CD4-positive, alpha-beta T cell treated with Interleukin-1 beta for 1 hour (primary cell): Measurements from ENCODE around the gene BAIAP2.

Experiments used
- DNase-seq, 2 donors: peaks; one replicate each; pipeline ENCODE4 v3.0.0-alpha.2; 2020 to 2022

The BAIAP2 gene

DNA sequence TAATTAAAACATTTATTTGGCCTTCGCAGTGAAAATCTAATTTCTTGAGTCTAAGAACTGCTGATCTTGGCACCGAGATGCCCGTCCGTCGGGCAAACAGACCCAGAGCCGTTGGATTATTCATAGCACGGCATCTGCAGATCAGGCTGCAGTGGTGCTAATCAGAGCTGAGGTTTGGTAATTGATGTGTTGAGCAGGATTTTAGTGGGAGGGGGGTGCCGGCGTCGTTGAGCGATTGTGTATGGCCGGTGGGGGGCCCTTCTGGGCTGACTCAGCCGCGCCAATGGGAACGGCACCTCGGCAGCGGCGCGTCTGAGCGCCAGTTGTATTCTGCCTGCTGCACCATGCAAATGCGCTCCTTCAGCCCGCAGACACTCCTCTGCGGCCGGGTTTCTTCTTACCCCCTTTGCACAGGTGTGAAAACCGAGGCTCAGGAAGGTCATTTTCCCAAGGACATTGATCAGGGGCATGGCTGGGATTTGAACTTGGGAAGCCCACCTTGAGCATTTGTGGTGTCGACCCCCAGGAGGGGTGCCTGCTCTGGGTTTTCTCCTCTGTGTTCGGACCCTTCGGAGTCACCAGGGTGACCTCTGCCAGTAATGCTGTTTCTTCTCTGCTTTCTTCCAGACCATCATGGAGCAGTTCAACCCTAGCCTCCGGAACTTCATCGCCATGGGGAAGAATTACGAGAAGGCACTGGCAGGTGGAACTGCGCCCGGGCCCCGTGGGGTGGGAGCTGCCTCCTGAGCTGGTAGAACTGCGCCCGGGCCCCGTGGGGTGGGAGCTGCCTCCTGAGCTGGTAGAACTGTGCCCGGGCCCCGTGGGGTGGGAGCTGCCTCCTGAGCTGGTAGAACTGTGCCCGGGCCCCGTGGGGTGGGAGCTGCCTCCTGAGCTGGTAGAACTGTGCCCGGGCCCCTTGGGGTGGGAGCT is 18.4 kb downstream of the BAIAP2 start:
- no peak for DNase-seq

DNA sequence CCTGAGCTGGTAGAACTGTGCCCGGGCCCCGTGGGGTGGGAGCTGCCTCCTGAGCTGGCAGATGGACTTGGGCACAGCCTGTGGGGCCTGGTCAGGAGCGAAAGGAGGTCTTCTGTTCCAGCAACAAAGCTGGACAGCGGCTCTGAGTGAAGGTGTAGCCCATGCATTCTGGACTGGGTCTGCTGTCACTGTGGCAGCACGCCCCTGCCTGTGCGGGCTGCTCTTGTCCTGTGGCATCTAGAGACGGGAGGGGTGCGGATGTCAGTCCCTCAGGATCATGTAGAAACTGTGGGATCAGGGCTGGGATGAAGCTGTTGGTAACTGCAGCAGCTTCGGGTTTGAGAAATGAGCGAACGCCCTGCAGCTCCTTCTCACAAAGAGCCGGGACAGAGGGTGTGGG is 19.4 kb downstream of the BAIAP2 start:
- no peak for DNase-seq

DNA sequence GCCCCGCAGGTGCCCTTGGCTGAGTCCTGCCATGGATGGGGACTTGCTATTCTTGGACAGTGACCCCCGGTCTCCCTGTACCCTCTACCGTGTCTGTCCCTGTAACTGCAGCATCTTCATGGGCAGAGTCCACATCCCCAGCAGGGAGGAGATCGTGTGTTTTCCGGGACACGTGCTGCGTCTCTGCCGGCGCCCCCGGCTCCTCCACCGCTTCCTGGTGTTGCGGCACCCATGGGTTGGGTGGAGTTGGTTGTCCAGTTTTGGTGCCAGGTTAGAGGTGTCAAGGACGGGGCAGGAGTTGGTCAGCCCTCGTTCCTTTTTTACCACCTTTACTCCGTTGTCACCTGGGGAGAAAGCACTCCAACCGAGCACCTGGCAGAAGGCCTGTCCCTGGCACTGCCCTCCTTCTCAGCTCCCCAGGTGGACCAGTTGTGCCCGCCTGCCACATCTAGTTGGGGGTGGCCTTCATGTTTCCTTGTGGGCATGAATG is 20.0 kb downstream of the BAIAP2 start:
- DNase-seq = no peak

DNA sequence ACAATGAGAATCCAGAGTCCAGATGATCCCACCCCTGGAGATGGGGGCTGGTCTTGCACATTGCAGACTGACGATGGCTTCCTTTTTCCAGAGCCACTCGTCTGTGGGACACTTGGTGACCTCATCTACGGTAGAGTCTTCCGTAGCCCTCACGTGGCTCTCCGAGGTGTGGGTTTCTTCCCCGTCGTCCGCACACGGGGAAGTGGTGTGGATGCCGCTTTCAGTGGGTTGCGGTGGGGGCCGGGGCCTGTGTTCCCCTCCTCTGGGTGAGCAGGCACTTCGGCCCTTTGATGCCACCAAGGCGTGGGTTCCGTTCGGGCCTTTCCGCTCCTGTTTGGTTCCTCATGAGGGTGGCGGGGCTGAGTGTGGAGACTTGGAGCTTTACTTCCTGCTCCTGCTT is 21.4 kb downstream of the BAIAP2 start:
- DNase-seq = peak in 1 of 2 donors; percentile 26

DNA sequence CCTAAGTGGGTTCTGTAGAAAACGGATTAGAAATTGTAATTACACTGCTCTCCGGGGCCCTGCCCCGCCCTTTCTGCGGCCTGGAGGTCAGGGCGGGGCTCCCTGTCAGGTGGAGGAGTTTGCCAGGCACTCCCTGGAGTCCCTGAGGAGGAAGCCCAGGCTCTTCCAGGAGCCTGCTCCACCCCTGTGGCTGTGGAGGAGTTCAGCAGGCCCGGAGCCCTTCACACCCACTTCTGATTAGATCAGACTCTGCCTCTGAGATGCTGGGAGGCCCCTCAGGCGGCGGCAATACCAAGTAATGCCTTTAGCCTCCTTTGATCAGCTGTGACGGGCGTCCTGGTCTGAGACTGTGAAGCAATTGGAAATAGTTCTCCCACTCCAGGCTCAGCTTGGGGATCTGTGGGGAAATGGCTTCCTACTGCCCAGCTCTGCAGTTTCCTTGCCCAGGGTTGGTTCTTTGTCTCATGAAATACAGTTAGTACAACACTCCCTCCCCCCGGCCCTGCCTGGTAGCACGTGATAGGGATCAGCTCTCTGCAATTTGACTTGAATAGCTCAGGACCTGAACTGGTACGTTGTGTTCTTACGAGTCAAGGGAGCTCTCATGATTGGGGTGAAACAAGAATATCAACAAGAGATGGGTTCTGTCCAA is 22.3 kb downstream of the BAIAP2 start:
- no peak for DNase-seq

DNA sequence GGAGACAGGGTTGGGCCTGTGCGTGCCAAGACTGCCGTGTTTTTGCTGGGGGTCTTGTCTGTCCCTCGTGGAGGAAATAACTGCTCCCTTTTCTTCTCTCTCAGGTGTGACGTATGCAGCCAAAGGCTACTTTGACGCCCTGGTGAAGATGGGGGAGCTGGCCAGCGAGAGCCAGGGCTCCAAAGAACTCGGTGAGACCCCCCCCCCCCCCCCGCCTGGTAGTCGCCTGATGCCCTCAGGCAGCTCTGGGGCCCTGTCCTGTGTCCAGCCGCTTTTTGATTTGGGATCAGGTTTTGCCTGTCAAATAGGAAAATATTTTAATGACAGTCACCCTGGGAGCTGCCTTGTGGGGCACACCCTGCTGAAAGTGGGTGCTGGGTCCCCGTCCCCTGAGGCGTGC is 22.8 kb downstream of the BAIAP2 start:
- no peak for DNase-seq

DNA sequence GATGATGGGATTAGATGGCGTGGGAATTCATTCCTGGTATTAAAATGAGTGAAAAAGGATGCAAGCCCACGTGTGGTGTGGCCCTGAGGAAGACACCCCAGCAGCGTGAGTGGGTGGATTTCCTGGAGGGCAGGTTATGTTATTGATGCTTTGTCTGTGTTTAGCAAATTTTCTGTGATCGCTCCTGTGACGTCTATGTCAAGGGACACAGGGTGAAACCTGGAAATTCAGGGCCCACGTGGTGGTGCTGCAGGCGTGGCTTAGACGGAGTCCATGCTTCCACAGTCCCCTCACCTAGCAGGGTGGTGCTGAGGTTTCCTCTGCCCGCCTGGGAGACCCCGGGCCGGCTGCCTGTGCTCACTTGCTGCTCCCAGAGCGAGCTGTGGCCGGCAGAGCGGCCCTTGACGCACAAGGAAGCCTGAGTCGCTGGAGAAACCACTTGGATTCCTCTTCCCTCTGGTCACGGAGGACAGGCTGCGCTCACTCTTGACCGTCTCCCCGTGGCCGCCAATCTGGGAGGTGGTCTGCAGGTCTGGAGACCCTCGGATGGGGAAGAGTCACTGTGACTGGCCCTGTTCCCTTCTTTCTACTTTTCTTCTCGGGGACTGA is 23.4 kb downstream of the BAIAP2 start:
- DNase-seq = no peak

DNA sequence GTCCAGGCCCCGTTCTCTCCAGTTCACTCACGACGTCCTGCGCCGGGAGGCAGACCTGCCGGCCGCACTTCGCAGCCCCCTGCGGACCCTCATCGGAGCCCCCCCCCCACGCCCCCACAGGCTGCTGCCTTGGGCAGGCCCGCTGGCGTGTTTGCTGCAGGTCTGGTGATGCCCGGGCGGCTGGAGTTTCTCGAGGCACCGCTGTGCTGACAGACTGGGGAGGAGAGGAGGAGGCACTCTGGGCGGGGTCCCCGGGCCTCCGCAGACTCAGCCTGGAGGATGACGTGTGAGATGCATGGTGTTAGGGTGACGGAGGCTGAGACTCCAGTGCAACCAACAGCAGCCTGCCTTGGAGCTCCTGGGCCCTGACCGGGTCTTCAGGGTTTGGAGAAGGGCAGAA is 24.1 kb downstream of the BAIAP2 start:
- no peak for DNase-seq

DNA sequence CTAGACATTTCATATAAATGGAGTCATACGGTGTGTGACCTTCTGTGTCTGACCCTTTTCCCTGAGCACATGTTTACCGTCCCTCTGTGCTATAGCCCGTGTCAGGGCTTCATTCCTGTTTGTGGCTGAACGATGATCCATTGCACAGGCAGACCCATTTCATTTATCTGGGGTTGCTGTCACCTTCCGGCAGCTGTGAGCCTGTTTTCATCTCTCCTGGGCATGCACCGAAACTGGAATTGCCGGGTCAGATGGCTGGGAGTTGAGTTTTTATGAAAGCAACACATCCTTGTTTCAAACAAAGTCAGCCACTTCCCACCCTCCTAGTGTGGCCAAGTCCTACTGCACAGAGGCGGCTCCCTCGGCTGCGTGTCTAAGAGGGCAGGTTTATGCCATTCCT is 25.5 kb downstream of the BAIAP2 start:
- DNase-seq = no peak

DNA sequence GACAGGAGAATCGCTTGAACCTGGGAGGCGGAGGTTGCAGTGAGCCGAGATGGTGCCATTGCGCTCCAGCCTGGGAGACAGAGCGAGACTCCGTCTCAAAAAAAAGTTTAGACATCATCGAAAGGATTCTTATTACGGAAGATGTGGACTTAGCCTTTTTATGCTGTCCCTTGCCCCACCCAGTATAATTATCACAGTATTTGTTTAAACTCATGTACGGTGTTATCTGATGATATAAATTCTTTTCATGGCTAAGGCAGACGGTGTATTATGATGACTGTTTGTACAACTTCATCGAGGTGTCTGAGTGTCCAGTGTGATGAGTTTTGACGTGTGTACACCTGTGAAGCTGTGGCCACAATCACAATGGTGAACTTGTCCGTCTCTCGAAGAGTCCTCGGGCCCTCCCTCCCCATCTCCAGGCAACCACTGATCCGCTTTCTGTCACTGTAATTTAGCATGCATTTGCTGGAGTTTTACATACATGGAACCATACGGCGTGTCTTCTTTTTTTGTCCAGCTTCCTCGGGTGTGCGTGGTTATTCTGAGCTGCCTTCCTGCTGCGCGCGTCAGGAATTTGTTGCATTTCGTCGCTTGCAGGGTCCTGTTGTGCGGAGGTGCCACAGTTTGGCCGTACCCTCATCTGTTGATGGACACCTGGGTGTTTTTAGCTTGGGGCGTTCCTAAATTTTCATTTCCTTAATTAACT is 26.2 kb downstream of the BAIAP2 start:
- no peak for DNase-seq

DNA sequence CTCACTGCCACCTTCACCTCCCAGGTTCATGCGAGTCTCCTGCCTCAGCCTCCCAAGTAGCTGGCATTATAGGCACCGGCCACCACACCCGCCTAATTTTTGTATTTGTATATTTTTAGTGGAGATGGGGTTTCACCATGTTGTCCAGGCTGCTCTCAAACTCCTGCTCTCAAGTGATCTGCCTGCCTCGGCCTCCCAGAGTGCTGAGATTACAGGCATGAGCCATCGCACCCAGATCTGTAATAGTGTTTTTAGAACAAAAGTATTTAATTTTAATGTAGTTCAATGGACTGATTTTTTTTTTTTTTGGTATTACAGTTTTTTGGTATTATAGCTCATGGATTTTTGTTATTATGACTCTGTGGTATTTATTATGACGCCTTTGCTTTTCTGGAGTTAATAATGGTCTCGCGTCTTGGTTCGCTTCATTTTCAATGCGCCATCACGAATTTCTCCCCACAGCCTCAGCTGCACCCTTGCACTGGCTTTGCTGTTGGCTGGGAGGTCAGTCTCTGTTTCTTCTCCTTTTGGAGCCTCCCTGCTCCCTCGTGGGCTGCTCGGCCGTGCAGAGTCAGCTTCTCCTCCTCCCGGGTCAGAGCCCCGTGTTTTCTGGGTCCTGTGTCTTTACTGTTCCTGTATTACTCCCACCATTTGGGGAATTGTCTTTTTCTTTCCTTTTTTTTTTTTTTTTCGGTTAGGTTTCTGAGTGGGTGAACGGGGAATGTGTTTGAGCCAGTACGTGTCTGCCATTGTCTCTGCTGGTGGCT is 27.2 kb downstream of the BAIAP2 start:
- no peak for DNase-seq

DNA sequence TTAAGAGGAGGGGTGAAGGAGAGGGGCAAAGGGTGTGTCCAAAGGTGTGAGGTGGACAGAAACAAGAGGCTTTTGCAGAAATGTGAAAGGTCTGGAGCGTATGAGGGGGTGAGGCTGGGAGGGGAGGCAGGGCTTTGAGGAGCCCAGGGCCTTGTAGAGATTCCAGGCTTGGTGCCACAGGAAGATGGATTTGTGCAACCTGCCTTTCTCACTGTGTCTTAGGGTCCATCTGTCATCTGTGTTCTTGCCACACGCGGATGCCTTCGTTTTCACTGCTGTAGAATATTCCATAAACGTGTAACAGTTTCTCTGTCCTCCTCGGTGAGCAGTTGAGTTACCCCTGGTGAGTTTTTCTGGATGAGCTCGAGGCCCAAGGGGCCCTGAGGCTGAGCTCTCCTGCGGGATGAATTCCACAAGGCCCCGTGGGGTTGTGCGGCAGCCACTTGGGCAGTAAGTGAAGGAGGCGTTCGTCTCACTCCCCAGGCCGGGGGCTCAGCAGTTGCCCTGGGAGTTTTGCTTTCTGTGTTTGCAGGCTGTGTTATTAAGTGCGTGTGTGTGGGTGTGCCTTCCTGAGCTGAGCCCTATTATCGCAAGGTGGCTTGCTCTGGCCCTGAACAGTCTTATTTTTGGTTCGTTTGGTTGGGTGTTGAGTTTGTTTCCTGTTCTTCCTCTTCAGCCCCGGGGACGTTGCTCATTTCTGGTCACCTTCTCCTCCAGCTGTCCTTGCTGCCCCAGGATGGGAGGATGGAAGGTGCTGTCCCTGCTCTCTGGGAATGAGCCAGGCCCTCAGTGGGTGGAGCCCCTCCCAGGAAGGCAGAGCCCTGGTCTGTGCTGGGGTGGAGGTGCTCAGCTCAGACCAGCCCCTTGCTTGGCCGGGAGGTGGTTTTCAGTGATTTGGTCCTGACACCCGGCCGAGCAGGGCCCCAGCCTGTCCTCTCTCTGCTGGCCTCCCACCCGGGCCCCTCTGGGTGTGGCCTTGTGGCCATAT is 28.4 kb downstream of the BAIAP2 start:
- DNase-seq = no peak

DNA sequence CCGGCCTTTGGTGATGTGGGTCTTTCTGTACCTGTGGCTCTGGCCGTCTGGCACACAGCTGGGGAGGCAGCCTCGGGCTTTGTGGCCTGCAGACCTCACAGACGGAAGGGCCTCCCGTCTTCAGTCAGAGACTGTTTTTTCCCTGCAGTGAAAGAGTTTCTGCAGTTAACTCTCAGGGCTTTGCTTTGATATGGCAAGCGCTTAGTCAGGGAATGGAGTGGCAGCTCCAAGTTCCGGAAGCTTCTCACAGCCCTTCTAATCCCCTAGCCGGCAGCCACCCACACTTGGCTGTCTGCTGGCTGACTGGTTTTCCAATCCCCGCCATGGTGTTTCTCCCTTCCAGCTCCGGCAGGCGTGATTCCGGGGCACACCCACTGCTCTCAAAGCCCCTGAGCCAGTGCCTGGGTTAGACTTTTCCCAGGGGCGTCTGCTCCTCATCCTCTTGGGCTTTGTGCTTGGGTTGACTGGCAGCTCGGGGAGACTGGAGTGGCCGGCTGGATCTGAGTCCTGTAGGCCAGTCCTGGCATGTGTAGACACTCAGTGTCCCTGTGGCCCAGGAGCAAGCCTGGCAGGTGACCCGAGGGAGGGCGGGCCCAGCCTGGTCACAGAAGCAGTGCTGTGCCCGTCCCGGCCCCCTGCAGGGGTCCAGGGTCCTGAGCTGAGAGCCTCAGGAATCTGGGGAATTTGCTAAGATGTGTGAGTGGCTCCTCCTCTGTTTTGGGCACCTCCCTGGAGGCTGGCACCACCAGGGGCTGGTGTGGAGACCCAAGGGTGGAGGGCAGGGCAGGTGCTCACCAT is 29.9 kb downstream of the BAIAP2 start:
- no peak for DNase-seq

DNA sequence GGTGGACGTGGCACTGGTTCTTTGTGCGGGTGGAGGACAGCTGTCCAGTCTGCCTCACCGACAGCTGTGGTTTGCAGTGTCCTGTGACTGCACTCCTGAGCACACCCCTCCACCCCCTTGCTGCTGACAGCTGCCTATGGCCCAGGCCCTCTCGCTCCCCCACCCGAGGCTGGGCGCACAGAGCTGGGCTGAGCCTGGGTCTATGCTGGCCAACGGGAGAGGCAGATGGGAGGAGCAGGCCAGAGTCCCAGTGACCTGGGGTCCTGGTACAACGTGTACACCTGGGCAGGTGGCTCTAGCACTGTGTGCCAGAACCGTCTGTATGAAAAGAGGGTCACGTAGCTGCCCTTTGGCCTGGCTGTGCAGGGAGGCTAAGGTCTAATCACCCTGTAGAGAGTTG is 30.5 kb downstream of the BAIAP2 start:
- DNase-seq = no peak

DNA sequence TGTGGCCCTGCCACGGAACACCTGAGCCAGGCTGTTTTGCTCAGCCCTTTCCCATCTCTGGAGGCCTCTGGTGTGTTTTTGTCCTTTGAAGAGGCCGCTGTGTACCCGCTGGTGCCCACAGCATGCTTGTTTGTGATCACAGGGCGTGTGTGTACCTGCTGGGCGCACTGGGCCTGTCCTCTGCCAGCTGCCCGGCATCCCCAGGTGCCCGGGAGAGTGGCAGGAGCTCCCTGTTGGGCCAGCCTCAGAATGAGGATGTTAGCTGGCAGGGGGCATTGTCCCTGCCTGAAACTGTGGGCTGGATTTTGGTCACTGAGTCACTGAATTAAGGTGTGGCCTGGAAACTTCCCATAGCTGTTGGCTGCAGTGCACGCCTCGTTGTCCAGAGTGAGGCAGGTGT is 31.1 kb downstream of the BAIAP2 start:
- no peak for DNase-seq

DNA sequence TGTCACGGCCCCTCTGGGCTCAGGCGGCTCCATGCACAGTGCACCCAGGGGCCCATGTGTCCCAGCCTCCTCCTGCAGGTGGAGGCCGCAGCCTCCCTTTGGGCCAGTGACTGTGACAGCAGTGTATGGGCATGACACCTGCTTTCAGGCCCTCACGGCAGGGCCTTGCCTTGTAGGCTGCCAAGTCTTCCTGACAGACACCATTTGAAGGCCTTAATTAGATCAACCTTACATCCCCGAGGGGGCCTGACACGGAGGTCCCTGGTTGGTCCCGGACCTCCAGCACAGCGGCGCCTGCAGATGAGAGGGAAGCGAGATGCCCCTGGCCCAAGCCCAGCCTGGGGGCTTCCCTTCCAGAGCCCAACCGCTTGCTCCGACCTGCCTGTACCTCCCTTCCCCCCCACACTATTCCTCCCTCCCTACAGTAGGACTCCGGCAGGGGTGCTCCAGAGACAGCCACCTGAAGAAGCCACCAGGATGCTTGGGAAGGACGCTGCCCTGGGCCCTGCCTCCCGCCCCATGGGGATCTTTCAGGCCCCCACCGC is 31.9 kb downstream of the BAIAP2 start:
- DNase-seq = no peak

DNA sequence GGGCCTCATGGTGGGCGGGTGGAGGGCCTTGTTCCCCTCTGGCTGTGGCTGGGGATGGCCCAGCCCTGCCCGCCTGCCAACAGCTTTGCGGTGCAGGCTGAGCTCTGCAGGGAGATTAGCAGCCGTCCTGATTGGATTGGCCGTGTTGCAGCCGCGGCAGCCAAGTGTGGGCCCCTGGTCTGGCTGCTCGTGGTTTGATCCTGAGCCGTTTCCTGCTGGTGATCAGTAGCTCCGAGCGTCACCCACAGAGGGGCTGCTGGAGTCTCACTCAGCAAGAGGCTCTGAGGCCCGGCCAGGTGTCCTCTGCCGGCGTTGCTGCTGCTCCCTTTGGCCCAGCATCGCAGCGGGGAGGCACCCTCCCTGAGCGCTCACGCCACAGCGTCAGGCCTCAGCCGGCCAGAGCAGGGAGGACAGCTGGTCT is 32.5 kb downstream of the BAIAP2 start:
- DNase-seq = no peak

DNA sequence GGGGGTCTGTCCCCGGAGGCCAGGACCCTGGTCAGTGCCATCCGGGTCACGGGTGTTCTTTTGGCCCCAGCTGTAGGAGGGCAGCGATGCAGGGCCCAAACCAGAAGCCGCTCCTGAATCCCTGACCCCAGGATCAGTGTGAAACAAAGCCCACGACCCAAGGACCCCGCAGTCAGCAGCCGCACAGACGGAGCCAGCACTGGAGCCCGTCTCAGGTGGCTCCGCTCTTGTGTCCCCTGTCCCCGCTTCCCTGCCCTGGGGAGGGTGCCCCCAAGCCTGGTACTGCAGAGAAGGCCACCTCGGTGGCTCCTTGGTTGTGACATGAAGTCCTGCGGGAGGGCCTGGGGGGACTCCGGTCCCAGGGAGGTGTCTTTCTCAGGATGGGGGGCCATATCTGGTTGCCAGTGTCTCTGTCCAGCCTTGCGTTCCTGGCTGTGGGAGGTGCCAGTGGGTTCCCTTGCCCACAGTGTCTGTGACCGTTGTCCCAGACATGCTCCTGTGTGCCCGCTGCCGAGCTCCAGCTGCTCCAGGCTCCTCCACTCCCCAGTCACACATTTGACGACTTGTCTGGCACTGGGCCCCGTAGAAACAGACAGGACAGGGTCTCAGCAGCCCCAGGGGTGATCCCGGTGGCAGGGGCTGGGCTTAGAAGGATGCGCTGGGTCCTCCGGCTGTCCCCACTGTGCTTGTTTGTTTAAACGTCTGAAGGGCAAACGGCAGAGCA is 33.6 kb downstream of the BAIAP2 start:
- no peak for DNase-seq

DNA sequence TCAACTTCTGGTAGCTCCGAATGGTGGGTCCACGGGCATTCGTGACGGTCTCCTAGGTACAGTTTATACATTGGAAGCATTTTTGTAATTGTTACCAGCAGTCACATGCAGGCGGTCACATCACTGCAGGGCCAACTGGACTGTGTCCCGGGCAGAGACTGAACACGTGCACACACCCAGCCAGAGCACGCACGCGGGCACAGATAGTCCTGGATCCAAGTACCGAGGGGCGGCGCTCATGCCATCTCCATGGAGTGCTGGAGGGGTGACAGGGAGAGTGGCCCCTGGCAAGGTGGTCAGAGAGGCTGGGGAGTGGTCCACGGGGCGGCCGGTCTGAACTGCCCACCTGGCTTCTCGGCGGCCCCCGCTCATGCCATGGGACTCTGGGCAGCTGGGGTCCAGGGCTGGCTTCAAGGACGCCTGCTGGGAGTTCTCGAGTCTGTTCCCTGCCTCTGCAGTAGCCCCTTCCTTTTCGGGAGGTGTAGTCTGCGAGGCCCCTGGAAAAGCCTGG is 34.2 kb downstream of the BAIAP2 start:
- DNase-seq = no peak
